Activated CD8-positive, alpha-beta memory T cell treated with anti-CD3 and anti-CD28 coated beads, Interleukin-2, amount 50 U/mL, for 24 hours (primary cell): Measurements from ENCODE around the gene GAB3.
"Not testable (repeated sequence)": the region's sequence is repeated elsewhere in the genome, so short reads cannot be mapped to it uniquely, and the experiment has no call there.

Experiments
- DNase-seq: peaks from one replicate; pipeline ENCODE4 v3.0.0-alpha.2; 2020; ENCODE audit errors: extremely low read depth

Gene GAB3

DNA sequence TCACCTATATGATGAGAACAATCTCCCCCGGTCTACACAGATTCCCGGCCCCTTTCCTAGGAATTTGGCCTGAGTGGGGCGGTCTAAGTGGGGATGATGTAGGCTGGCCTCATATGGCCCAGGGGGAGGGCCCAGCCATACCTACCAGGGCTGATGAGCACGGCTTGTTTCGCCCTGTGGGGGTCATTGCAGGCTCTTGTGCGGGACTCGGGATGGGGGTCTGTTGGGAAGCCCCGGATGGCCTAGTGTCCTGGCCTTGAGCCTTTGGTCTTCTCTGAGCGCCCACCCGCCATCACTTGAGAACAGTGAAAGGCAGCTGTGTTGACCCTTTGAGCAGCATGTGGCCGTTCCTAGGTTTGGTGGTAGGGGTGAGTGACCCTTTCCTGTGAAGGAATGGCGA, 92.7 kb downstream of the GAB3 start:
- no peak for DNase-seq

GRCh38 chrX:154657226-154657805, 93.6 kb downstream of the GAB3 start:
- no peak for DNase-seq

GRCh38 chrX:154655786-154656185, 95.1 kb downstream of the GAB3 start:
- no peak for DNase-seq

DNA sequence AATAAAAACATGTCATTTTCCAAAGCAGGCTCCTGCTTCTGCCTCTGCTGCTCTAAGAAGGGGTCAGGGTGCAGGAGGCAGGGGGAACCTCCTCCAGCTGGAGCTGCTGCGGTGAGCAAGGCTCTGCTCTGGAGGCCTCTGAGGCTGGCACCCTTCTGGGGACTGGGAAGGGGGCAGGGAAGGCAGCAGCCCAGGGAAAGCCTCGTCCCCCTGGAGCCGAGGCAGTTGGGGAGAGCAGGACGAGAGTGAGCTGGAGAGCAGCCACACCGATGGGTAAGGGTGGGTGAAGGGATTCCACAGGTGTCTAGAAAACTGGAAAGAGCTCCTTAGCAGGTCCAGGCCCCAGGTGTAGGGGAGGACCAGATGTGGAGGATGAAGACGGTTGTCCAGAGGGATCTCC, 95.5 kb downstream of the GAB3 start:
- no peak for DNase-seq

GRCh38 chrX:154654925-154655324, 96.0 kb downstream of the GAB3 start:
- DNase-seq: no peak

- no peak for DNase-seq
Measured at GRCh38 chrX:154654372-154654771, 96.5 kb downstream of the GAB3 start.

DNA sequence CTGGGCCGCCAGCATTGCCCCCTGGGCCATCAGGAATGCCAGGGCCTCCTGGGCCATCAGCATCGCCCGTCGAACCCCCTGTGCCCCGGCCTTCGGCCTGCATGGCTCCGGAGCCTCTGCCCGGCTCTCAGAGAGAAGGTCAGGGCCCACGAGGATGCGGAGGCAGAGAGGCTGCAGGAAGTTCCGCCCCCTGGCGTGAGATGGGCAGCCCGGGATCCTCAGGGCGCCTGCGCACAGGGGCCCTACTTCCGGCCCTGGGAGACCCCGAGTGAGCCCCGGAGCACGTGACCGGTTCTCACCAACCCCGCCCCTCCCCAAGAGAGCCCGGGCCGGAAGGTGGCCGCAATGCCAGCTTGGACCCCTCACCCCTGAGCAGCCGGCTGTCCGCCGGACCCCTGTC, 97.5 kb downstream of the GAB3 start, which contains the start of gene CTAG2:
CTAG2 (minus strand) TSS at position 167 of the 400 bp plus-strand sequence; CDS start at position 103, 64 bp downstream.
- not testable (repeated sequence) for DNase-seq

GRCh38 chrX:154653048-154653401, 97.9 kb downstream of the GAB3 start:
- DNase-seq: no peak

- DNase-seq: no peak
Measured at GRCh38 chrX:154652311-154653047, 98.4 kb downstream of the GAB3 start.

DNA sequence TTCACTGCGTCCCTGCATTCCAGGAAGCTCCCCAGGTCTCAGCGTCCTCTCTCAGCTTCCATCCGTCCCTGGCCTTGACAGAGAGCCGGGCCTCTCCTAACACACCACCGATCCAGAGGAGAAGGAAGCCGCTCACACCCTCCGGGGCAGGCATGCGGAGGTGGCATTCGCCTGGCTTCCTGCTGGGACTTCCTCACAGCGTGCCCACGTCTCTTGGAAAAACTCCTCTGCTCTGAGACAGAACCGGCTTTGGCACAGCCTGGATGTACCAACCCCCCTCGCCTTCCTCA, 100.7 kb downstream of the GAB3 start:
- no peak for DNase-seq

- DNase-seq: no peak
Measured at GRCh38 chrX:154649503-154650220, 101.2 kb downstream of the GAB3 start.

DNA sequence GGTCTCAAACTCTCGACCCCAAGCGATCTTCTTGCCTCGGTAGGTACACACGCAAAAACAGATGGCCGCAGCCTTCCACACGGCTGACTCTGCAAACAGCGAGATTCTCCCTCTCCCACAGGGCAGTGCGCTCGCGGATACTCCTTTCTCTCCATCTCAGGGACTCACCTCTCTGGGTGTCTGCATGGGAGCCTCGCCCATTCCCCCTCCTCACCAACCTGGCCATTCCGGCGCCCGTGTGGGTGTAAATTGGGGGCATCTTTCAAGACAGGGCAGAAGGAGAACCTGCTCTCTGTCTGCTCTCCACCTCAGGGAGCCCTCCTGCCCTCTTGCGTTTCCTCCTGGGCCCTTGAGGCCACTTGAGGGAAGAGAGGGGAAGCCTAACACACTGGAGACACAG, 101.9 kb downstream of the GAB3 start:
- DNase-seq: no peak

GRCh38 chrX:154645745-154646378, 105.0 kb downstream of the GAB3 start:
- not testable (repeated sequence) for DNase-seq

DNA sequence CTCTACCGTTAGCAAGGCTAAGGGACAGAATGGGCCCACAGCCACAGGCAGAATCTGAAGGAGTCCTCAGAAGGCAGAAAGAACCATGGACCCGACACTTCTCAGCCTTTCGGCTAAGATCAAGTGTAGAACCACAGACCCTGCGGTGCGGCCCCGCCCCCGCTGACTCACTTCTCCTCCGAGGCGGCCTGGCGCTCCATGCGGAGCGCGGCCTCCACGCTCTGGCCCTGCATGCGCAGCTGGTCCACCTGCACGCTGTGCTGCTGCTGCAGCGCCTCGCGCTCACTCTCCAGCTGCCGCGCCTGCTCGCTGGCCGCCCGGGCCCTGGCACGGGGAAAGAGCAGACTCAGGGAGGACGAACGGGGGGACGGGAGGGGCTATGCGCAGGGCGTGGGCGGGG, 107.2 kb downstream of the GAB3 start:
- DNase-seq: not testable (repeated sequence)

GRCh38 chrX:154641740-154642139, 109.1 kb downstream of the GAB3 start:
- DNase-seq: not testable (repeated sequence)

DNA sequence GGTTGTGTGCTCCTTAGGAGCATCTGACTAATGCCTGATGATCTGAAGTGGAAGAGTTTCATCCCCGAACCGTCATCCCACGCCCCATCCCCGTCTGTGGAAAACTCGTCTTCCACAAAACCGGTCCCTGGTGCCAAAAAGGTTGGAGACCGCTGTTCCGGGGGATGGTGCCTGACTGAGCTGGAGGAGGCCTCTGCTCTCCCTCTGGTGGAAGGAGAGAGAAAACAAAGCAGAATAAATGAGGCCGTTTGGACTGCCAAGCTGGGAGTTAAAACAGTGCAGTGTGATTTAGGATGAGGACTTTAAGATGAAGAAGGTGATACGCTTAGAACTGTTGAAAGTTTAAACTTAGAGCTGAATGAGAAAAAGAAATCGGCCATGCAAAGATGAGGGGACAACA, 117.2 kb downstream of the GAB3 start:
- not testable (repeated sequence) for DNase-seq

DNA sequence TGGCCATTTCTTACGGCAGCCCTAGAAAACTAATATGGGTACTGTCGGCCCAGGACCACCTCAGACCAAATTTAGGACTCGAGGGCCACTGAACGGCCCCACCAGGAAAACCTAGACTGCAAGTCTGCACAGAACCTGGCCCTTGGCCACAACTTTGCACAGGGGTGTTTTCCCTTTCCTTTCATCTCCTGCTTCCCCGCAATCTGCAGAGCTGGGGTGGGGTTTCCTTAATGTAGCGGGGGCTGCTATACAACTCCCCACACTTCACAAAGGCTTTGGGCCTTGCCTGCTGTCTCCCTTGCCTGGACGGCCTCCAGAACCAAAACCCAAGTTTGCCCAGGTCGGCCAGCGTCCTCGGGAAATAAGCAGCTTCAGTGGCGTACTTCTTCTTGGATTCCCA, 119.9 kb downstream of the GAB3 start:
- DNase-seq: not testable (repeated sequence)

DNA sequence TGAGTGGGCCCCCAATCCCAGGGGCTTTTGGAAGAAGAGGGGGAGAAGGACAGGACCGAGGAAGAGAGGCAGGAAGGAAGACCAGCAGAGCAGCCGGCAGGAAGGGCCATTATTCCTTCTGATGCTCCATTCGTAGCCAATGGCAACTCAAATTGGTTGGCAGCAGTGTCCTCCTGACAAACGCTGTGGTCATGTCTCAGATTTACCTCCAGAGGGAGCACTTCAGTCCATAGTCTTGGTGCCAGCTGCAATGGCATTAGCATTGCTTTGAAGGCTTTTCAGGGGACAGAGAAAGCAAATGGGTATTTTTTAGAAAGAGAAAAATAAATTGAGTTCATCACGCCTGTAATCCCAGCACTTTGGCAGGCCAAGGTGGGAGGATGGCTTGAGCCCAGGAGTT, 121.9 kb downstream of the GAB3 start:
- not testable (repeated sequence) for DNase-seq
